Rectal smooth muscle tissue (tissue), 1 donor: ENCODE measurements around the gene MSL1.

Experiments used
- H3K27ac ChIP-seq: one replicate; pipeline ENCODE4 v1.7.0; 2013; ENCODE audit warnings: low read depth, low read length, inconsistent platforms
- H3K27me3 ChIP-seq: one replicate; pipeline ENCODE4 v1.7.0; 2013; ENCODE audit warnings: low read length; ENCODE audit not compliant: control insufficient read depth, insufficient read depth
- H3K36me3 ChIP-seq: one replicate; pipeline ENCODE4 v1.7.0; 2013; ENCODE audit warnings: low read length; ENCODE audit not compliant: control insufficient read depth, insufficient read depth
- H3K4me1 ChIP-seq: one replicate; pipeline ENCODE4 v1.7.0; 2013; ENCODE audit warnings: low read length; ENCODE audit not compliant: control insufficient read depth, insufficient read depth
- H3K4me3 ChIP-seq: one replicate; pipeline ENCODE4 v1.7.0; 2013; ENCODE audit warnings: low read length
- H3K9ac ChIP-seq: one replicate; pipeline ENCODE4 v1.7.0; 2013; ENCODE audit warnings: low read length

Gene MSL1

DNA sequence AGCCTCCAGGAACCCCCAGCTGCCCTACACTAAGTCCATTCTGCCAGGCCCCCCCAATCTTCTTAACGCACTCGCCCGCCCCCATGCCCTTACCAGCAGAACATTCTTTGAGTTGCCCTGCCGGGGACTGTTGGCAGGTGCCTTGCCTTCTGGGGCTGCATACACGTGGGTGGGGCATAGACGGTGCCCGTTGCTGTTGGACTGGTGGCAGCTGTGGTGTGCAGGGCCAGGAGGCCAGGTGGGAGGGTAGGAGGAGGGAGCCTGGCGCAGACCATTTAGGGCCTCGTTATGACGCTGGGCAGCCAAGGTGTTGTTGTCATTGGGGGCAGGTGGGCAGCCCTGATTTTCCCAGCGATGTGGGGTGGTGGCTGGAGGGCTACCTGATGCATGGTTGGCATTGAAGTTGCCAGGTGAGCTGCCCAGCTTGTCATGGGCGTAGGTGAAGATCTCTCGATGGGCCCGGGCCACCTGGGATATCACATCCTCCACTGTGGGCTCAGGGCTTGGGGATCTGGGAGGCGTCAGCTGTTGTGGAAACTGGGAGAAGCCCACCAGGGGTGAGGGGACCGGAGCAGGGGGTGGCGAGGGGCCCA, 26.3 kb upstream of the MSL1 start:
- peak overlapping the region; percentile 29 for H3K4me3 ChIP-seq
- H3K9ac ChIP-seq = no peak overlapping the region
- H3K27me3 ChIP-seq = no peaks in the 10 kb centered on the region
- H3K36me3 ChIP-seq = peaks cover 38% of the 10 kb centered on the region
- peaks cover 58% of the 10 kb centered on the region for H3K4me1 ChIP-seq
- H3K27ac ChIP-seq = peak overlapping the region; percentile 66

DNA sequence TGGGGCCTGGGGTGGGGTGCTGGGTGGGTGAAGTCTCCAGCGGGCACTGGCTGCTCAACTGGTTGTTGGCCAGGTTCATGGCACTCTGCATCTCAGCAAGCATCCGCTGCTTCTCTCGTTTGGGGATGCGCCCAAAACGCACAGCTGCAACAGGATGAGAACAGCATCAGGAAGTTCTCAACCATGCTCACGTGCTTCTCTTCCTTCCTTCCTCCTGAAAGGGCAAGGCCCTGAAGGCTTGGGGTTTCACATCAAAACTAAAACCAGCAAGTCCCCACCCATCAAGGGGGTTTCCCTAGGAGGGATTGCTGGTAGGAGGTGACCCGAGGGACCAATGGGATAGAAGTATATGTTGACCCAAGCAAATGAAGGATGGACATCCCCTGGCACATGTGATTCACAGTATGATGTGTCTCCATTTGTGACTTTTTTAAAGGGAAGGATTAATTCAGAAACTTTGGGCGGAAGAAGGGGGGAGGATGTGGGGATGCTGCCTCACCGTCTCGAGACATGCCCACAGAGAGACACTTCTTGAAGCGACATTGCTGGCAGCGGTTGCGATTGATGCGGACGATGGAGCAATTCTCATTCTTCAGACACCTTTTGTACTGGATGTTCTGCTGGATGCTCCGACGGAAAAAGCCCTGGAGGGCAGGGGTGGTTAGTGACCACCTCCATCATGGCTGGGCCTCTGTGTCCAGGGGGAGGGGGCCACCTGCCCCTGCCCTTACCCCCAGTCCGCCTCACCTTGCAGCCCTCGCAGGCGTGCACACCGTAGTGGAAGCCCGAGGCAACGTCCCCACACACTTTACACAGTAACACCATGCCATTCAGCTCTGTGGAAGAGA, 25.6 kb upstream of the MSL1 start:
- Histone ChIP-seq H3K4me3 (peak overlapping the region; percentile 53), H3K36me3 (peaks cover 38% of the 10 kb centered on the region), H3K4me1 (peaks cover 61% of the 10 kb centered on the region), H3K27ac (peak overlapping the region; percentile 66), H3K9ac (no peak overlapping the region), H3K27me3 (no peaks in the 10 kb centered on the region)

DNA sequence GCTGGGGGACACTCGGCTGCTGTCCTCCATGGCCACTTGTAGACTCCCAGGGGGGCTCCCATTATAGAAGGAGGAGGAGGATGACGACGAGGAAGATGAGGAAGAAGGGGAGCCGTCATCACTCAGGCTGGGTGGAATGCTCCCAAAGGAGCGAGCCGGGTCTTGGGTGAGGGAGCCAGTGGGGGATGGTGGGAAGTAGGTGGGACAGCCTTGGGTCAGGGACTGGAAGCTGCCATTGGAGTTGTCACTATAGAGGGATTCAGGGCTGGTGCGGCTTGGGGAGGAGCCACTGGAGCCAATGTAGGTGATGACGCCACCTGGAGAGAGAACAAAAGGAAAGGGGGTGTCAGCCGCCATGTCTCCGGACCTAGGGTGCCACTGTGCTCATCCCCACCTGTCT, 24.7 kb upstream of the MSL1 start:
- H3K27ac ChIP-seq = peak overlapping the region; percentile 64
- peaks cover 38% of the 10 kb centered on the region for H3K36me3 ChIP-seq

DNA sequence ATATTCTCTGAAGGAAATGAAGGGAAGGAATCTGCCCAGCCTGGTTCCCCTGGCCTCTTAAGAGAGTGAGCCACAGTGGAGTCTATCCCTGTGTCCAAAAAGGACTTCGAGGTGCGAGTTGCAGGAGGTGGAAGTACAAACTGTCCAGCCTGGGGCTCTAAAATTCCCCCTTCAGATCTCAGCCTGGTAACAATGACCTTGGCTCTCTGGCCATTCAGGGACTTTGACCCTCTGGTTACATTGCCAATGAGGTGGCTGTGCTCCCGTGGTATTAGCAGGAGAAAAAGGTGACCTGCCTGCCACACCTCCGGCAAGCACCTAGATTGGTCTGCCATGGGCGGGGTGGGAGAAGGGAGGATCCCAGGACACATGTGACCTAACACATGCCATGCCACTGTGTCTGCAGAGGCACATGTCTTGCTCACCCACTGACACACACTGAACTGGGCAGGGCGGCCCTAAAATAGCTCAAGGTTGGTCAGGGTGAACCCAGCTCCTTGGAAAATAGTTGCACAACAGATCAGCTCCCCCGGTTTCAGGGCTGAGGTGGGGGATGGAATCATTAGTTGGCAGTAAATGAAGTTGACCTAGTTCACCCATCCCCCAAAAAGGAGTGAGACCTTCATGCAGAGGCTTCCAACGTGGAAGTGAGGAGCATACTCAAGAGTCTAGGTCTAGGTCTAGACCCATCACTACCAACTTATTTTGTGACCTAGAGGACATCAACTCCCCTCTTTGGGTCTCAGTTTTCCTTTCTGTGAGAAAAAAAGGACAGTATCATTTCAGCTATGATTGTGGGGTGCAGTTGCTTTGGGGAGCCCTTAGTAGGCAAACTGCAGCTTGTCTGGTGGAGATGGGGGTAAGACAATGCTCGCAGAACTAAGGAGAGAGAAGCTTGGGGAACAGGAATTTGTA, 23.6 kb upstream of the MSL1 start:
- Histone ChIP-seq H3K4me1 (peaks cover 60% of the 10 kb centered on the region), H3K9ac (peak overlapping the region; percentile 1), H3K4me3 (peak overlapping the region; percentile 53), H3K36me3 (peaks cover 35% of the 10 kb centered on the region), H3K27ac (peak overlapping the region; percentile 95), H3K27me3 (no peaks in the 10 kb centered on the region)

More for the DNA sequence above, 24.7 kb upstream of the MSL1 start:
- Histone ChIP-seq H3K4me1 (peaks cover 60% of the 10 kb centered on the region), H3K4me3 (peak overlapping the region; percentile 53), H3K9ac (no peak overlapping the region), H3K27me3 (no peaks in the 10 kb centered on the region)

DNA sequence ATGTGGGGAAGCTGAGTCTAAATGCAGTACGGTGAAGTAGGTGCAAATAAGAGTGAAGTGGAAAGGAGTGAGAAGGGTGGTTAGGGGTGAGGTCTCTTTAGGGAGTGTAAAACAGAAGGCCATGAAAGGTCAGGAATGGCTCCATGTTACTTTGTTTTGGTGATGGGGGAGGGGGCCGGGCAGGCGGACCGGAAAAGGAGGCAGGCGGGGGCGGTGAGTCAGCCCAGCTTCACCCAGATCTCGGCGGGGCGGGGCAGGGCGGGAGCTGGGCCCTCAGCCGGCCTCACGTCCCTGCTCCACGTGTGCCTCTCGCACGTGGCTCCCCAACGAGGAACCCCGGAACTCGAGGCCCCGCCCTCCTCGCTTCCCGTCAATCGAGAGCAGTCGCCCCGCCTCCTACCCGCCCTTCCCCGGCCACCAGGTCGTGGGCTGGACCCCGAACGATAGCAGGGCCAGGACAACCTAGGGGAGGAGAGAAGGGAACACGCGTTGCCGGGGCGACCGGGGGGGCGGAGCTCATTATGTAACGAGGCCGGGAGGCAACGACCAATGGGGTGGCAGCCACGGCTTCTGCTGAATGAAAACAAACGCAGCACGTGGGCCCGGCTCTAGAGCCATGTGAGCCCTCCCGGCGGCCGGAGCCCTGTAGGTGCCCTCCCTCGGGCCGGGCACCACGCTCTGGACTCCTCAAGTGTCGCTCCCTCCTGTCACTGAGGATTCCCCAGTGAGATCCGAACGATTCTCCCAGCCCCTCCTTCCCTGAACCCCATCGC, 22.7 kb upstream of the MSL1 start:
- peaks cover 57% of the 10 kb centered on the region for H3K4me1 ChIP-seq
- peak overlapping the region; percentile 82 for H3K9ac ChIP-seq
- H3K27me3 ChIP-seq = no peaks in the 10 kb centered on the region

DNA sequence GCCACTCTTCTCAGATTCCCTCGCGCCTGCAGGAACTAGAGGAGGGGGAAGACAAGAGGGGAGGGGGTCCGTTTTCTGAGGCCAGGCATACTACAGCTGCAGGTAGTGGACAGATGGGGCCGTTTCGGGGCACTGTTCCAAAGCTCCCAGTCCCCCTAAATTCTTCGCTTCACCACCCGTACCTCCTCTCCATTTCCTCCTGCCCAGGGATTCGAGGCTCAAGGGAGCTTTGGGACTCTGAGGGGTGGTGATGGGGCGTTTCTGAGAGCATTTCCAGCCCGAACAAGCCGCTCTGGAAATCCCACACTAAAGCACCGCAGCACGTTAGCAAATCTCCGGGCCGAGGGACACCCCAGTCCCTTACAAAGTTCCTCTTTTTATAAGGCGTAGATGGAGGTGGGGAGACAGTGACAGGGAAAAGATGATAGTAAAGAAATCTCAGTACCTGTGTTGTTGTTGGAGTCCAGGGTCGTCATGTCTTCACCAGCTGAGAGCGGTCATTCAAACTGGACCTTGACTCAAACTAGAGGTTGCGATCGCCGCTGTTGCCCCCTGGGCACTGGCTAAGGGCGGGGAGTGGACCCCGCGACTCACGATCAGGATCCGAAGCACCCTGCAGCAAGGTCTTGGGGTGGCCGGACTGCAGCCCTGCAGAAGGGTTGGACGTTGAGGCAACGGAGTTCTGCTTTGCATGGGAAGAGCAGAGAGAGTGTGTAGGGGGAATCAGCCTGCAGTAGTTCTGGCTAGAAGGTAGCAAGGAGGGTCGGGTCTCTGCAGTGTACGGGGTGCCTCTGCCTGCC, 22.0 kb upstream of the MSL1 start:
- peaks cover 59% of the 10 kb centered on the region for H3K4me1 ChIP-seq
- H3K36me3 ChIP-seq = peaks cover 21% of the 10 kb centered on the region
- H3K9ac ChIP-seq = peak overlapping the region; percentile 82
- H3K4me3 ChIP-seq = peak overlapping the region; percentile 94
- peak overlapping the region; percentile 95 for H3K27ac ChIP-seq
- H3K27me3 ChIP-seq = no peaks in the 10 kb centered on the region

More for the DNA sequence above, 22.7 kb upstream of the MSL1 start:
- peak overlapping the region; percentile 95 for H3K27ac ChIP-seq
- H3K36me3 ChIP-seq = peaks cover 27% of the 10 kb centered on the region
- peak overlapping the region; percentile 94 for H3K4me3 ChIP-seq

DNA sequence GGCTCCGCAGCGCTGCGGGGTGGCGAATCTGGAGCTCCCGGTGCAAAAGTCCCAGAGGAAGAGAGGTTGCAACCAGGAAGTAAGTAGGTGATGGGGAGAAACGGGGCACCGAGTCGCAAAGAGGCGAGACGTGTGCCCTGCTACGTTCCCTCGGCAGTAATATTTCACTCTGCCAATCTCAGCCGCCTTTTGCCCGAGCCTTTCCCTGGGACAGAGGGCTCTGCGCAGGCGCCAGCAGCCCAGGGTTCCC, 21.4 kb upstream of the MSL1 start, which contains the start of gene NR1D1:
TSS of gene NR1D1 (minus strand) at position 171 of the 250 bp plus-strand sequence. CDS start 495 bp downstream, outside the sequence.
- H3K36me3 ChIP-seq = peaks cover 16% of the 10 kb centered on the region
- peak within 1 kb of the TSS; percentile 94 for H3K4me3 ChIP-seq
- peak within 1 kb of the TSS; percentile 82 for H3K9ac ChIP-seq
- H3K4me1 ChIP-seq = peaks cover 58% of the 10 kb centered on the region
- no peaks in the 10 kb centered on the region for H3K27me3 ChIP-seq
- peak within 1 kb of the TSS; percentile 95 for H3K27ac ChIP-seq

DNA sequence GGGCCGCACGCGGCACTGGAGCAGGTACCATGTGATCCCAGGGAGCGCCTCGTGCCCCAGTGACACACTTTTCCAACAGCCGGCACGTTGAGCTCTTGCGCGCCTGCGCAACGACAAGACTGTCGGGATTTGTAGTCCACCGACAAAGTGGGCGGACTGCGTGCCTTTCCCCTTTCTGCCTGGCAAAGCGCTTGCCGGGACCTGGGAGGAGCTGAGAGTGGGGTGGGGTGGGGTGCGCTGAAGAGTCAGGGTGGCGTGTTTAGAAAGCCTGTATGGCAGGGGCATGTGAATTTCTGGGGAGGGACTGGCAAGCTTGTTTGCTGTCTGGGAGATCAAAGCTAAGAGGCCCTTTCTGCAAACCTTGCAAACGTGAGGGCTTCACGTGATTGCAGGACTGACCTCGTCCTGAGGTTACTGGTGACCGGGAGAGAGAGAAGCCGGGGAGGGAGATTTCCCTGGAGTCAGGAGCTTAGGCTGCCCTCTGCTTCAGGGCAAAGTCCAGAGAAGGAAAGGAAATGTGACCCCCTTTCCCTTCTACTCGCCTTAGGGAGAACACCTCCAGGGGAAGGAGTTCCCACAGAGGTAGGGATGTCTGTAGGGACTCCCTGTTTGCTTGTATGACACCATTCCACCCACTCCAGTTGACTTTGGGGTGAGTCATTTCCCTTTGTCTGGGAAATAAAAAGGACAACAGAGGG, 21.0 kb upstream of the MSL1 start:
- peak overlapping the region; percentile 68 for H3K9ac ChIP-seq
- peaks cover 13% of the 10 kb centered on the region for H3K36me3 ChIP-seq
- peak overlapping the region; percentile 95 for H3K27ac ChIP-seq
- H3K27me3 ChIP-seq = no peaks in the 10 kb centered on the region
- peaks cover 60% of the 10 kb centered on the region for H3K4me1 ChIP-seq
- H3K4me3 ChIP-seq = peak overlapping the region; percentile 94

DNA sequence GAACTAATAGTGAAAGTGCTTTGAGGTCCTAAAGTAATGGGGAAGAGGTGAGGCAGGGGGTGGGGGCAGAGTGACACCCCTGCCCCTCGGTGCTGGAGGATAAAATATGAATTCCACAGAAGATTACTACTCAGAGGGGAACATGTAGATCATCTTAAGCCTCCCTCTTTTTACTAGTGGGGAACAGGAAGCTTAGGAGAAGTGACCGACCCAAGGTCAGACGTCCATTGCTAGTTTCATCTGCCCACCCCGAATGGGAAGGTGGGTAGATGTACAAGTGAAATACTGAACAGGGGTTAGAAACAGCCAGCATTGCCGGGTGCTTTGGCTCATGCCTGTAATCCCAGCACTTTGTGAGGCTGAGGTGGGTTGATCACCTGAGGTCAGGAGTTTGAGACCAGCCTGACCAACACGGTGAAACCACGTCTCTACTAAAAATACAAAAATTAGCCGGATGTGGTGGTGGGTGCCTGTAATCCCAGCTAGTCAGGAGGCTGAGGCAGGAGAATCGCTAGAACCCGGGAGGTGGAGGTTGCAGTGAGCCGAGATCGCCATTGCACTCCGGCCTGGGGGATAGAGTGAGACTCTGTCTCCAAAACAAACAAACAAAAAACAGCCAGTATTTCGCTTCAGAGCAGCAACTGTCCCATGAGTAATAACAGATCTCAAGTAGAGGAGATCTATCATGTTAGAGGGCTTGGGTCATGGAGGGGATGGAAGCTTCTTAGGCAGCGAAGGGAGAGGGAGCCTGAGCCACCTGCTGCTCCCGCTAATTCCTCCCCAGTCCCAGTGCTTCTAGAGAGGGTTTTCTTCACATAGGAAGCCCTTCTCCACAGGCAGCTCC, 20.2 kb upstream of the MSL1 start:
- Histone ChIP-seq H3K27ac (peak overlapping the region; percentile 95), H3K9ac (no peak overlapping the region), H3K36me3 (peaks cover 7% of the 10 kb centered on the region), H3K27me3 (no peaks in the 10 kb centered on the region), H3K4me3 (peak overlapping the region; percentile 94), H3K4me1 (peaks cover 60% of the 10 kb centered on the region)

DNA sequence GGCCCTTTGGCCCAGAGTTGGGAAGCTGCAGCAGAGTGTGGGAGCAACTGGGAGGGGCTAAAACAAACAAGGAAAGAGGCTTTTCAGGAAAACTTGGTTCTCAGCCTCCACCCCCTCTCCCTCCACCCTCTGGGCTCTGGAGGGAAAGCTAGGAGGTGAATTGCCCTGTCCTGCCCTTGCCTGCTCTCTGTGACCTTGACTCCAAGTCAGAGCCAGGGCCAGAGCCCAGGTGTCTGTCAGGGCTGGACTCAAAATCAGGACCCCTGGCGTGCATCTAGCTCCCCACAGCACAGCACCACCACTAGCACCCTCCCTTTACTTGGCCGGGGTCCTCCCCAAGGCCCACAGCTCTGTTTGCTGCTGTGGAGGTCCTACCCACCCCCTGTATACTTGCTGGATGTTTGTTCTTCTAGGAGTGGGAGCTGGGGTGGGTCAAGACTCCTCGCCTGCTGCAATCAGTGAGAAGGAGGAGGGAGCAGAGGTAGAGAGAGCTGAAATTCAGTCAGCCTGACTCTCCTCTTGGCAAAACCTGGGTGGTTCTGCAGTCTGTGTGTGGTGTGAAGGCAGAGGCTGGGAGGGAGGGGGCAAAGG, 18.6 kb upstream of the MSL1 start:
- H3K4me3 ChIP-seq = peak overlapping the region; percentile 17
- H3K36me3 ChIP-seq = no peaks in the 10 kb centered on the region
- H3K27ac ChIP-seq = peak overlapping the region; percentile 64
- H3K4me1 ChIP-seq = peaks cover 61% of the 10 kb centered on the region
- H3K9ac ChIP-seq = peak overlapping the region; percentile 25
- H3K27me3 ChIP-seq = no peaks in the 10 kb centered on the region
